H1 (cell line): ENCODE data around the gene PYCARD. TPM values are rescaled to one million over a fixed set of nuclear protein-coding genes. Genes with fewer than 3 reads are reported as not detected.

Experiments
- ASH2L ChIP-seq: fragments of 200-600, 300-600 bp; sonication (generic); IDR thresholded peaks from one replicate; pipeline ENCODE4 v1.7.1; 2017; ENCODE audit warnings: low read length
- EGR1 ChIP-seq: IDR thresholded peaks from 2 replicates; pipeline ENCODE4 v1.6.1; 2011; ENCODE audit warnings: low read depth, low read length, borderline replicate concordance
- EP300 ChIP-seq, 2 experiments: IDR thresholded peaks; 1 replicate in 1 of 2; 2 replicates in 1 of 2; pipeline ENCODE4 v1.6.1; 2011 to 2012; ENCODE audit warnings: low read depth in 2 of 2, low read length in 2 of 2, mild to moderate bottlenecking in 2 of 2, borderline replicate concordance in 1 of 2, inconsistent platforms in 1 of 2, moderate library complexity in 1 of 2
- GTF2F1 ChIP-seq: IDR thresholded peaks from 2 replicates; pipeline ENCODE4 v1.6.1; 2012; ENCODE audit warnings: low read depth, low read length, improper control_type of control experiment, borderline replicate concordance
- POLR2A ChIP-seq, 2 experiments: IDR thresholded peaks; 1 replicate in 1 of 2; 2 replicates in 1 of 2; pipeline ENCODE4 v1.6.1; 2011; ENCODE audit warnings: low read depth in 2 of 2, low read length in 2 of 2, mild to moderate bottlenecking in 2 of 2; ENCODE audit errors: control extremely low read depth in 1 of 2
- POU5F1 ChIP-seq: IDR thresholded peaks from 2 replicates; pipeline ENCODE4 v1.6.1; 2011; ENCODE audit warnings: low read depth, mild to moderate bottlenecking, low read length, moderate library complexity
- polyA plus RNA-seq, 7 experiments: library from polyadenylated mRNA; depleted of rRNA in 3 of 7; stranded (reverse) in 5 of 7; unstranded in 2 of 7; fragments of >200 nt in 5 of 7; fragments of 200-250 nt in 2 of 7; gene quantifications; 1 replicate in 5 of 7; 2 replicates in 1 of 7; 4 replicates in 1 of 7; pipeline versions ENCODE4 v1.2.1 to v1.2.3, GENCODE V29; 2011 to 2013; ENCODE audit warnings: missing spikeins in 2 of 7, mixed read lengths in 2 of 7
- total RNA-seq: library from RNA; stranded (reverse); fragmentation: NEBNext Ultra II Directional; extraction: Animal tissue kit (Norgen Biotek cat#: 25700); gene quantifications from 2 replicates; pipeline ENCODE4 v1.2.1, GENCODE V29; 2021
- TF ChIP-seq, protein P1 (sequence below): IDR thresholded peaks from 2 replicates; pipeline ENCODE4 v1.6.1; 2012; ENCODE audit warnings: inconsistent platforms
- TF ChIP-seq, protein P2 (sequence below): IDR thresholded peaks from 2 replicates; pipeline ENCODE4 v1.6.1; 2011; ENCODE audit warnings: low read depth, mild to moderate bottlenecking, low read length; ENCODE audit not compliant: insufficient read depth

The PYCARD gene
- total and polyA plus RNA-seq, 2 of the 8 experiments (the other 6 are each of a cell fraction or from before 2014, with no cell fraction given) = 29.9 to 77.9 TPM

DNA sequence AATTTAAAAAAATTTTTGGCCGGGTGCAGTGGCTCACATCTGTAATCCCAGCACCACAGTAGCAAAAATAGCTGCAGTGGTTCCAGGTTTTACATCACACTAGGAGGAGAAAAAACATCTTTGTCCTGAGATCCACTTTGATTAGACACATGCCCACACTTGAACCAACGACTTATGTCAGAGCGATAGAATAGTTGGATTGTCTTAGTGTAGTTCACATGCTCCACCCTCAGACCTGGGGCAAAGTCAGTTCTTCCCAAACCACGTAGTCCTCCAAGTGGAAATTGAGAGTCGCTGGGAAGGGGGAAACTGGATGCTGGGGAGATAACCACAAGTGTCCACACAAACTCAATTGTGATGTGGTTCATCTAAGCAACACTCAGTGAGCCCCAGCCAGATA, 45.8 kb upstream of the PYCARD start (continued):
- TF ChIP-seq GTF2F1 (no peak), EGR1 (no peak), POU5F1 (no peak), EP300 (IDR thresholded peaks at IDR 0.05; ENCODE audit: borderline replicate concordance in 1 of 2, low read depth in 2 of 2, low read length in 2 of 2) (no peak), ASH2L (no peak), POLR2A (IDR thresholded peaks at IDR 0.05; ENCODE audit: control extremely low read depth in 1 of 2, low read depth in 2 of 2, low read length in 2 of 2) (no peak)
- TF ChIP-seq, protein P1, sequence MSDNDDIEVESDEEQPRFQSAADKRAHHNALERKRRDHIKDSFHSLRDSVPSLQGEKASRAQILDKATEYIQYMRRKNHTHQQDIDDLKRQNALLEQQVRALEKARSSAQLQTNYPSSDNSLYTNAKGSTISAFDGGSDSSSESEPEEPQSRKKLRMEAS = no peak
- TF ChIP-seq, protein P2, sequence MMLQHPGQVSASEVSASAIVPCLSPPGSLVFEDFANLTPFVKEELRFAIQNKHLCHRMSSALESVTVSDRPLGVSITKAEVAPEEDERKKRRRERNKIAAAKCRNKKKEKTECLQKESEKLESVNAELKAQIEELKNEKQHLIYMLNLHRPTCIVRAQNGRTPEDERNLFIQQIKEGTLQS = no peak
